Suppressor macrophage treated with lipopolysaccharide for 4 hours (primary cell): ENCODE data around the gene RBM20.
"Not testable (repeated sequence)": the region's sequence is repeated elsewhere in the genome, so short reads cannot be mapped to it uniquely, and the experiment has no call there.

ENCODE experiments used
- DNase-seq: peaks from one replicate; pipeline ENCODE4 v3.0.0-alpha.2; 2020

The RBM20 gene

DNA sequence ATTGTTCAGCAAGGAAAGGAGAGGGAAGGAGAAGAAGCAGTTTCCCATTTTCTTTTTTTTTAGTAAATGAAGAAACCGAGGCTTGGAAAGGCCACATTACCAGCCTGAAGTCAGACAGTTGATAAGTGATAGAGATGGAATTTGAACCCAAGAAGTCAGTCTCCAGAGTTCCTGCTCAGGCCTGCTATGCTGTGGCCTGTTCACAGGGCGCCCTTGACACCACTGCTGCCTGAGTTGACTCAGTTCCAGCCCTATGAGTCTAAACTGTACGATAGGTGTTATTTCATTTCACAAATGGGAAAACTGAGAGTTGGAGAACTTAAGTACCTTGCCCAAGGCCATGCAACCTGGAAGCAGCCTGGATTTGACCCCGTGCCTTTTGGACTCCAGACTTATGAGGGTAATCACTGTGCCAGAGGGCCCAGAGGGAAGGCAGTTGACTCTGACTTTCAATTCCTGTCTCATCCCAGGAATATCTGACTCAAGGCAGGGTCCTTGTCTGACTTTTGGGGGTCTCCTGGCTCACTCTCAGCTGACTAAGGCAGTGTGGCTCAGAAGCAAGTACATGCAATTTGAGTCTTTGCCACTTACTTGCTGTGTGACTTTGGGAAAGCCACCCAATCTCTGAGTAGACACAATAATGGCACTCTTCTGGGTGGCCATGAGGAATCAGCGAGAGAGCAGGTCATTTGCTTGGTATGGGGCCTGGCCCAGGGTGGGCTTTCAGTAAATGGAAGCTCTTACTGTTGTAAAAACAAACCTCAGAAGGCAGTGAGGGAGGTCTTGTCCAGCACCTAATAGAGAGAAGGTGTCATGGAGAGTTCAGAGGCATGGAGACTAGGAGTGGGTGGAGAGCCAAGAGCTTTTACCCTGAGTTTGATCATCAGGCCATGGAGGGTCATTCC is 17.9 kb upstream of the RBM20 start:
- no peak for DNase-seq

DNA sequence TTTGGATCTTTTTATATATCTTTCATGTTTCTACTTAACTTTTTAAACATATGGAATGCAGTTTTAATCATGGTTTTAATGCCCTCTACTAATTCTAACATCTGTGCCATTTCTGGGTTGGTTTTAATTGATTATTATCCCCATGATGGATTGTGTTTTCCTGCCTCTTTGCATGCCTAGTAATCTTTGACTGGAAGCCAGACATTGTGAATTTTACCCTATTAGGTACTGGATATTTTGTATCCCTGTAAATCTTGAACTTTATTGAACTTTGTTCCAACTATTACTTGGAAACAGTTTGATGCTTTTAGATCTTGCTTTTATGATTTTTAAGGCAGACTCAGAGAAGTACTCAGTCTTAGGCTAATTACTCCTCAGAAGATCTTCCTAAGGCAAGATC is 16.0 kb upstream of the RBM20 start:
- DNase-seq, result no peak

DNA sequence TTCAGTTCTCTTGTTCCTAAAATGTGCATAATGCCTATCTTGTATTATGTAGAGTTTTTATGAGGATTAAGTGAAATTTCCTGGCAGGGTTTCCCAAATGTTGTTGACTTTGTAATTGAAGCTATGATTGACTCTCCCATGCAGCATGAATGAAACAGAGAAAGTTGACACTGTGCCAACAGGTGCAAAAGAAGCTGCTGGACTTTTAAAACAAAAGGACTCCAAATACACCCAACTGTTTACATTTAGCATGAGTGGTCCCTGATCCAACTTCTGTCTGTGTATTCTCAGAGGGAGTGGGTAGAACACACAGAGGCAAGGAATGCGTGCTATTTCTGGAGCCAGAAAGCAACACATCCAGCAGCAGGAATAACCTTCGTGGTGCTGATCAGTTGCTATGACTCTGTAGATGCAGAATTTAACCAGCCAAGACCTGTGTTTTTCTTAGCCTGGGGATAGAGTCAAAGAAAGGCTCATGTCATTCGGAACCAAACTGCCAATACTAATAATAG is 14.4 kb upstream of the RBM20 start:
- DNase-seq, result no peak

DNA sequence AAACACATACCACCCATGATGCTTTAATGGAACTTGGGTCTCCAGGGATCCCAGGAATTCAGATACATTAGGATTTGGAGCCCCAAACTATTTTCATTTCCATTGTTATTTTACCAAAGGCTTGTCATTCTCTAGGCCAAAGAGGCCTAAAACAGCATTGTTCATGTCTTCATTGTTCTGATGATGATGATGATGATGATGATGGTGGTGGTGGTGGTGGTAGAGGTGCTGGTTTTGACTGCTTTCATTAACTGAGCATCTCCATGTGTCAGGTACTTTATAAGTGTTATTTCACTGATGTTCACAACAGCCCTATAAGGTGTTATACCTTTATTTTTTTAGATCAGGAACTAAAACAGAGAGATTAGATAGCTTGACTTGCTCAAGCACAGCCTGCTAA is 12.2 kb upstream of the RBM20 start:
- no peak for DNase-seq

DNA sequence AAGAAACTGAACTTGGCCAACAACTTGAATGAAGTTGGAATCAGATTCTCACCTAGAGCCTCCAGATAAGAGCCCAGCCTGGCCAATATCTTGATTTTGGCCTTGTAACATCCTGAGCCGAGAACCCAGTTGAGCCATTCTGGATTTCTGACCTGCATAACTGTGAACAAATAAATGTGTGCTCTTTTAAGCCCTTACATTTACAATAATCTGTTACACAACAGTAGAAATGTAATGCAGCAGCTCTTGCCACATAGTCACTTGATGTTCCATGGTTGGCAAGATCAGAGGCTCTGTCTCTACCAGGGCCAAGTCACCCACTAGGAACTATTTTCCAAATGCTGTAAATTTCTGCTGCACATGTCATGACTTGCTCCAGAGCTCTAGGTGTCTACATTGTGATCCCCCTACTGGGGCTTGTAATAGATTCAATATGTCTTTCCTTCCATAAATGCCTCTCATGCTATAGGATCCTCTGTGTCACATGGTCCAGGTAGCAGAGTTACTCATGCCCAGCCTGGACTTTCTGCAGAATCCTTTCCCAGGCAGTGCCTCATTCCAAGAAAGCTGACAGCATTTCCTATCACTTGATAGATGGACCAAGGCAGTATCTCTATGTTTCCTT is 11.4 kb upstream of the RBM20 start:
- no peak for DNase-seq

DNA sequence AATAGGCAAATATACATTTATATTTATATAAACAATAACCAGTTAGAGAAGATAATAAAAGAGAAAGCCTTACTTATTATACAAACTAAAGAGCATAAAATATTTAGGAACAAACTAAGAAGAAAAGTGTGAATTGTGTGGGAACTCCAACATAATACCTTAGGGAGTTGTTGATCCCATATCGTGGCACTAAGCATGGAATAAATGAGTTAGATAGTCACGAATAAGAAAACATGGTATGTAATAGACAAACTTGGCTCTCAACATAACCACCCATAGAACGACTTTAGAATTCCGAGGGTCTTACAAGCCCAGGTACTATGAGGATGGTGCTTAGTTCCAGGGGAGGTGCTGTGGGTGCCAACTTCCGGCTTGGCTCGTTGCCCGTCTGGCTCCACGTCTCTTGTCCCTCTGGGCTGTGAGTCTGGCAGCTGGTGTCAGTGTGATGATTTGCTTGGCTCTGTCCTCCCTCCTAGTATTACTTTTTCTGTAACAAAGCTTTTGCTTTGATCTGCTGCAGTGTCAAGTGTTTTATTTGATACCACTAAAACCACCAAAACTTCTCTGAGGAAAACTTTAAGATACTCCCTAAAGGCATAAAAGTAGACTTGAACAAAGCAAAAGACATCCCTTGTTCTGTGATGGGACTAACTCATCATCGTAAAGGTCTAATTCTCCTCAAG is 9.5 kb upstream of the RBM20 start:
- DNase-seq, result no peak

DNA sequence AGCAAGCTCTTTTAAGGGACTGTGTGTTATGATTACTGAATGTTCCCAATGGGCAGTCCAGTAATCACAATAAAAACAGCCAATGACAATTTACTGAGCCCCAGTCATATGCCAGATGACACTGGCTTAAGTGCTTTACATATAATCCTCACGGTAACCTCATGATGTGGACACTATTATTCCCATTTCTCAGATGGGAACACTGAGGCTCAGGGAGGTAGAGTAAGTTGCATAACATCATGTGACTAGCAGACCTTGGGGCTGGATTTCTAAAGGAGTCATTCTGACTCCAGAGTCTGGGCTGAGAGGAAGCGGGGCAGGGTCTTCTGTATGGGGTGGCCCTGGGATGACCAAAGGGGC is 7.6 kb upstream of the RBM20 start:
- no peak for DNase-seq

DNA sequence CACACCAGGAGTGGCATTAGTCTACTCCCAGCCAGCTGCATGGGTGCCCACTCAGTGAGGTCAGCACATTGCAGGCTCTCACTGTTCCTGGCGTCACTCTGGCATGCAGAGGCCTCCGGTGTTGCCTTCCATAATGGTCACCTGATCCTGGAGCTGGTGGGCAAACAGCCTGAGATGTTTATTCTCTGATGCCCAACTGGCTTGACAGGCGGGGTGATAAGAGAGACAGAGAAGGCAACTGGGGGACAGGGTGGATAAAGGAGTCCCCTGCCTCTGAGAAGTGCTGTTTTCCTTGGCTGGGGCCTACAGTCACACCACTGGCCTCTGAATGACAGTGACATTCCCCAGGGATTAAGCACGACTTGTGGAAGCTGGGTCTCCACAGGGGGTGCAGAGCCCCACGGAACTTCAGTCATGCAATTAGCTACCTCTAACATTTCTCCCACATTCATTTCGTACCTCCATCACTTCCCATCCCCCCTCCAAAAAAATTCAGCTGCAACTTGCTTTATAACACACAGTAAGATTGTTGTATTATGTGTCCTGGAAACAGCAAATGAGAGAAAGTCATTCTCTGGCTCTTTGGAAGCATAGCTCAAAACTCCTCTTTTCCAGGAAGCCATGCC is 7.1 kb upstream of the RBM20 start:
- no peak for DNase-seq

DNA sequence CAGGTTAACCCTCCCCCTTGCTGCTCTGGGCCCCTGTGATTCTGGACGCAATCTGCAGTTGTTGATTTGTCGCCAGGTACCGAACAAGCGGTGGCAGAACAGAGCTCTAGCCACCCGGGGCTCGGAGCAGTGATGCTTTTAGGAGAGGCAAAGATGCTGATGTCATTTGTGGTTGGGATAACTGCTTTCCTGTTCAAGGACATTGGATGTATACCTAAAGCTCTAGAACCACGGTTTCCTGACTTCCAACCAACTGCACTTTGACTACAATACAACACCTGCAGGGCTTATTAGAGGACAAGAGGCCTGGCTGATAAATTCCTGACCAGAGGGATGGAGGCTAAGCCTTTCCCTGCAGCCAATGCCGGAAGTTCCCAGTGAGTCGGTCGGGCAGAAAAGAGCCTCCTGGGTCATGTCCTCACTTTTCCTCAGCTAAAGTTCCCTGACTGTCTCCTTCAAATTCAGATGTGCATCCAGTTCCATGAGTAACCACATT is 6.5 kb upstream of the RBM20 start:
- no peak for DNase-seq

DNA sequence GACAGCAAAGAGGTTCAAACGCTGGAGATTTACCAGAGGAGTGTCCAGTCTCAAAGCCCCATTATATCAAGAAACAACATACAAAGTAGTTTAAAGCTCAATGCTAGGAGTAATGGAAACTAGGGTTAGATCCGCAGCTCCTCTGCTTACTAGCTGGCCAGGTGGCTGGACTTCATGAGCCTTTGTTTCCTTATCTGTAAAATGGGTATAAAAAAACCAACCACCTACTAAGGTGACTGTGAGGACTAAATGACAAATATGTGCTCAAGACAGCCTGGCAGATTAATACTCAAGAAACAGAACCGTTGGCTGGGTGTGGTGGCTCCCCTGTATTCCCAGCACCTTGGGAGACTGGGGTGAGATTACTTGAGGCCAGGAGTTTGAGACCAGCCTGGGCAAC is 5.8 kb upstream of the RBM20 start:
- no peak for DNase-seq

DNA sequence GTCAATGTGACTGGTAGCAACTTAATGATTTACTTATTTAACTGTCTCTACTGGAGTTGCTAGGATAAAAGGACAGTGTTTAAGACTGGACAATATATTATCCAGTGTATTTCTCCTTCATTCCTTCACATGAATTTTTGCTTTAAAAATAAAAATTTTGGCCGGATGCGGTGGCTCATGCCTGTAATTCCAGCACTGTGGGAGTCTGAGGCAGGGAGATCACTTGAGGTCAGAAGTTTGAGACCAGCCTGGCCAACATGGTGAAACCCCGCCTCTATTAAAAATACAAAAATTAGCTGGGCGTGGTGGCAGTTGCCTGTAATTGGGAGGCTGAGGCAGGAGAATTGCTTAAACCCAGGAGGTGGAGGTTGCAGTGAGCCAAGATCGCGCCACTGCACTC is 5.1 kb upstream of the RBM20 start:
- not testable (repeated sequence) for DNase-seq

DNA sequence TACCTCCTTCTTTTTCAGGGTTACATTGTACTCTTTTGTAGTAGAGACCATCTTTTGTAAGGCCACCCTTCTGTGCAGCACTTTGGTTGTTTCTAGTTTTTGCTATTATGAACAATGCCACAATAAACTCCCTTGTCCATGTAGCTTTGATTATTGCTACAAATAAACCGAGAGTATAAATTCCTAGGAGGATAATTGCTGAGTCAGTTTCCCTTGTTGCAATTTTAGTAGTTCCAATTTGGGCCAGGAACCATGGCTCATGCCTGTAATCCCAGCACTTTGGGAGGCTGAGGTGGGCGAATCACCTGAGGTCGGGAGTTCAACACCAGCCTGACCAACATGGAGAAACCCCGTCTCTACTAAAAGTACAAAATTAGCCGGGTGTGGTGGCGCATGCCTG is 4.3 kb upstream of the RBM20 start:
- not testable (repeated sequence) for DNase-seq

DNA sequence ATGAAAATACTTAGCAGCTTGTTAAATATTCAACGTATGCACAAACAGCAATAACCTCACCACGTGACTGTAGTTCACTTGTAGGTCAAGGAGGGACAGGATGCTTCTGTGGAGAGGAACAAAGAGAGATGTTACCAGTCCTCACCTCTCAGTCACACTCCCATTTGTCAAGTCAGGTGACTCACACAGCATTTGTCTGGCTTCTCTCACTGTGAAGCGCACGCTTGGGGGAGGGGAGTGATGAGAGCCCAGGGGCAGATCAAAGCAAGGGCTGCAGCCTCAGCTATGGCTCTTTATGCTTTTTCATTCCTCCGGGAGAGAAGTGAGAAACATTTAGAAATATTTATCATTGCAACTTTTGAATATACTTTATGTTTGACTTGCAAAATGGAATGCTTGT is 2.9 kb upstream of the RBM20 start:
- no peak for DNase-seq

DNA sequence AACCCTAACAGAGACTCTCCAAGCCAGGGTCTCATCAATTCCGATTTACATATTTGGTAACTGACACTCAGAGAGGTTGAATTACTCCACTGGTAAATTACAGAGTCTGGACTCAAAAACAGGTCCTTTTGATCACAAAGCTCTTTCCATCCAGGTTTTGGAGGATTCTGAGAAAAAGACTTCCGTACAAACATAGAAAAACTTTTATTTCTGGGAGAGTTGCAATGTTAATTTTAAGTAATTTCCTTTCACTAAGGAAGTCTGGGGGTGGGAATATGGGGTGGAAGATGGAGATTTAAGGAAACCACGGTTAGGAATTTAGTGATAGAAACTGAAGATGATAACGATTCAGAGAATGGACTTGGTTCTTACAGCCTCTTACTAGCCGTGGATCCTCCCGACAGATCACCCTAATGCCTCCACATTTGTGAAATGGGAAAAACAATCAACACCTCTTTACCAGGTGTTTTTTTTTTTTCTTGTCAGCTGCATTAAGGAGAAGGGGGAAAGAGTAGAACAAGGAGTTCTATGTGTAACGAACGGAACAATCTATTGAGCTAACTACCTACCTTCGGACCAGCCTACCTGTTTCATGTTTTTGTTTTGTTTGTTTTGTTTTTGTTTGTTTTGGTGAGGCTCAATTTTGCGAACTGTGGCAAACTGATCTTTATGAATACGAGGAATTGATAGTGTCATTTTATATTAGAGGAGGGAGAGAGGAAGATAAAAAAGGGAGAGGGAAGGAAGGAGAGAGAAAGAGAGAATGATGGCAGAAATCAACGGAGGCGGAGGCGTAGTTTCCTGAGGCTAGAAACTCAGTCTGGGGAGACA is 1.7 kb upstream of the RBM20 start:
- no peak for DNase-seq

DNA sequence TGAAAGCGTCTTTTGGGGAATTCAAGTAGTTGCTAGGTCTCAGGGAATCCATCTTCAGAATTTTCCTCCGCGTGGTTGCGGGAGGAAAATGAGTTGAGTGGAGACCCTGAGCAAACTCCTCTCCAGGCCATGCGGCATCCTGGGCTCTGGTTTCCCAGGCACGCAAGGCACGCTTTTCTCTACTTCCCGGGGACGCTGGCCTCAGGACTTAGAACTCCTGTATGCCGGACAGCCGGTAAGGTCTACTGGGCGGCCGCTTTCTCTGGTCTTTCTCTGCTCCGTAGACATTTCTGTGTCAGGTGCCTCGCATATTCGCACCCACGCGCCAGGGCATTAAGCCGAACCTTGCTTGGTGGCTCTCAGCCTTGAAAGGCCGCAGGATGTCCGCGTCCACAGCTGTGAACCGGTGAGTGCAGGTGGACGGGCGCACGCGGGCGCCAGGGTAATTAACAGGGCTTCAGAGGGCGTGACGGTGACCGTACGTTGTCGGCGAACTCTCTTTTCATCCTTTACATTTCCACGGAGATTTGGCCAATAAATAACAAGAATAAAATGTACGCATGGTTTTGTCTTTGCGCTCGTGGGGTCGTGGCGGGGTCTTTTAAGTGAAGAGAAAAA is 992 bp upstream of the RBM20 start:
- DNase-seq, result no peak

DNA sequence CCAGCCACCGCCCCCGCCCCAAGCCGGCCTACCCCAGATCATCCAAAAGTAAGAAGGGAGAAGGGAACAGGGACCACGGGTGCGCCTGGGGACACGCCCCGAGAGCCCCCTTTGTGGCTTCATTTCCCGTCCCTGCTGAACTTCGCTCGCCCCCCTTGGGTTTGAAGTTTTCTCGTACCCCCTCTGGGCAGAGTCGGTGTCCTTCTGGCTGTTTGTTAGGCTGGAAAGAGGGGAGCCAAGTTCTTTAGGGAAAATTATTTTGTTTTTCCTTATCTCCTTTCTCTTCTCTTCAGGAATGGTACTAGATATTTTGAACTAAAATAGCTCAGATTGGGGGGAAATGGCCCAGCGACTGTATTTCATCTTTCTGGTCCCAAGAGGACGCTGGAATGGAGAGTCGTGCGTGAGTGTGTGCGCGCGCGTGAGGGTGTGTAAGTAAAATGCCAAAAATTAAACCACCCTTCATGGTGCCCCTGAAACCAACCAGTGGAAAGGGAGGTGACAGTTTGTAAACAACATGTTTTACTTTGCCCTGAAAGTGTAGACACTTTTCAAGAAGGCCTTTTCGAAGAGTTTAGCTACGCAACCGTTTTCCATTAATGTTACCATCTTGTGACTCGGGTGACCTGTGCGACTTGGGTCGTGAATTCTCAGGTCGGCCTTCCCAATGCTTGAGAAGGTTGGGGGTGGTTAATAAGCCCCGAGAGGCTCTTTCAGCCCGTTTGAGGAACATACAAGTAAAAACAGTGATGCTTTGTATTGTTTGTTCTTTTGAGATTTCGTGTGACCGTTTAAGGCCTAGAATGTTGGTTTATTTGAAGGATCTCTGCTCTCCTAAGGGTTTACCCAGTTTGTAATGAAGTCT is 694 bp downstream of the RBM20 start:
- no peak for DNase-seq

DNA sequence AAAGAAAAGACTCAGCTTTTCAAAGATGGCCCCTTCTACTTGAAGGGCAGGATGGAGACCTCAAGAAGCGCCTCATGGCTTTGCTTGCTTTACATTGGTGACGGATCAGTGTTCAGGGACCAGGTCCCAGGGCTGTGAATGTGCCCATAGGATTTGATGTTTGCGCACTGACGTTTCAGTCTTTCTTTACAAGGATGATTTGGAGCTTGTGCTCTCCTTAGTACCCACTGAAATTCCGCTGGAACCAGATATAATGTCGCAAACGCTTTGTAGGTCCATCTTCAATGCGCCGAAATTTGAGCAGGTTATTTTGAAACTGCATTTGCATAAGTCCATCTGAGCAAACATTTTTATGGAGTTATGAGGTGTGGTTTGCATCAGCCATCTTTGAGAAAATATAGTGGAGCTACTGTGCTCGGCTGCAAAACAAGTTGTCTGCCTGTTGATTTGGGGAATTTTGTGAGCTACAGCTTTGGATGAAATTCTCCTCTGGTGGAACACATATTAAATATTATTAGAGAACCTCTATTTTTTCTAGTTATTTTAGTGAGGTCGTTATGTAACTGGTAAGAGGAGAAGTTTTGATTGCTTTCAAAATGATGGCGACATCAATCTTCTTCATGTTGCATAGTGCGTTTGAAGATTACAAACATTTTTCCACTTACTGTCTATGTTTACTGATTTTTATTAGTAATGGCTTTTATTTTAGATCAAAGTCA is 2.4 kb downstream of the RBM20 start:
- no peak for DNase-seq

DNA sequence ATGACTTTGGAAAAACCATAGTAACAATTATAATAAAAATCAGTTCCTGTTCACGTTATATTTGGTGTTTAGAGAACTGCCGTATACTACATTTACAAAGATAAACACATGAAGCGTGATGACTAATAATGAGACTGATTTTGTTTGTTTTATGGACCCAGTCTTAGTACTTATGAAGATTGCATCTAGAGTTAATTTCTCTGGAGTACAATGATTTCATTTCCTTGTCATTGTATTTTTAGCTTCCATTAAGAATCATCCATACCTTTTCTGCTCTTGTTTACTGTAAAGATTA is 2.9 kb downstream of the RBM20 start:
- no peak for DNase-seq

DNA sequence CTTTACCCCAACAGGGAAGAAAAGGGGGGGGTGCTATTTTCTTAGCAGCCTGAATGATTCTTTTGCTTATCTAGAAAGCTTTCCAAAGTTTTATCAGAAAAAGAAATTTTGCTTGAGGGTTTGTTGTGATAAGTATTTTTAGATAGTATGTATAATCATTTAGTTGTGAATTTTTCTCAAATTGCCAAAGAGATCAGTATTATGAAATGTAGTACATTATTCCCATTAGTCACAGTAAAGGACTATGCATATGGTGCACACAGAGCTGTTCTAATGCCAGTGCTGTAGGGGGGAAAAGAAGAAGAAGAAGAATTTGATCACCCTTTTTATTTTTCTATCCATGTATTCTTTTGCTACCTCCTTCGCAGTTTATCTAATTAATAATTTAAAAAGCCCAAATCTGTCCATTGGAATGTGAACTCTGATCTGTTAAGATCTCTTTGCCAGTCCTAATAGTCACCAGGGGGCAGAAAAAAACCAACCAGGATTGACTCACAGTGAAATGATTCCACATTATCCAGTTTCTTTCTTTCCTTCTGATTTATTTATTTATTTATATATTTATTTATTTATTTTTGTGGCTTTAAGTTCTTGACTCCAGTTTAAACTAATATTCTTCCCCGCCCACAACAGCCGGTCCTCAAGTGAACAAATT is 4.7 kb downstream of the RBM20 start:
- DNase-seq, result peak; percentile 21
